Upper lobe of right lung (tissue), 1 donor: Measurements from ENCODE around the gene DPH6. TPM values are rescaled to one million over a fixed set of nuclear protein-coding genes. Genes with fewer than 3 reads are reported as not detected.

Source experiments
- ATAC-seq: fragments of 200-7000 bp; cut with Tn5 transposase; one replicate; pipeline ENCODE4 v1.9.1; 2020; ENCODE audit warnings: mild to moderate bottlenecking, moderate library complexity
- DNase-seq: peaks from one replicate; pipeline ENCODE4 v3.0.0-alpha.2; 2020
- H3K27ac ChIP-seq: fragments of 200-600 bp; one replicate; pipeline ENCODE4 v1.8.0; 2022
- H3K27me3 ChIP-seq: fragments of 200-600 bp; one replicate; pipeline ENCODE4 v1.8.0; 2022; ENCODE audit warnings: mild to moderate bottlenecking
- H3K36me3 ChIP-seq: fragments of 200-600 bp; one replicate; pipeline ENCODE4 v1.8.0; 2022
- H3K4me1 ChIP-seq: fragments of 200-600 bp; one replicate; pipeline ENCODE4 v1.8.0; 2022
- H3K4me3 ChIP-seq: fragments of 200-600 bp; one replicate; pipeline ENCODE4 v1.8.0; 2022; ENCODE audit warnings: mild to moderate bottlenecking
- H3K9me3 ChIP-seq: fragments of 200-600 bp; one replicate; pipeline ENCODE4 v1.8.0; 2022
- CTCF ChIP-seq: fragments of 200-600 bp; IDR thresholded peaks from one replicate; pipeline ENCODE4 v1.8.0; 2022; ENCODE audit warnings: antibody characterized with exemption
- intact Hi-C: fragments of 100-400 bp; cut with DNase I; formaldehyde crosslinking; loops from one replicate; pipeline ENCODE4 v1.11.0; 2022
- microRNA-seq: library from miRNA; unstranded; fragments of <30 nt; microRNA quantifications from one replicate; pipeline ENCODE4 v1.2.0, GENCODE V29; 2020; ENCODE audit warnings: borderline microRNAs expressed
- total RNA-seq: library from RNA; stranded (reverse); fragmentation: NEBNext Ultra II Directional; extraction: Animal tissue kit (Norgen Biotek cat#: 25700); gene quantifications from one replicate; pipeline ENCODE4 v1.2.1, GENCODE V29; 2021
- donor health status: DM: no; HTN: yes; CAD: no; lungs with severe emphysema.

DPH6 gene
- total RNA-seq, 1 donor from 2014 or later: 15.8 TPM

- TF ChIP-seq CTCF: no peak
- no peaks in the 10 kb centered on the region for H3K4me1 ChIP-seq
- H3K4me3 ChIP-seq: no peak overlapping the region
- DNase-seq (no peak), ATAC-seq (no peak)
- intact Hi-C loops: no loop called here
- H3K27me3 ChIP-seq: no peaks in the 10 kb centered on the region
- H3K27ac ChIP-seq: no peak overlapping the region
- H3K36me3 ChIP-seq: no peaks in the 10 kb centered on the region
- H3K9me3 ChIP-seq: no peaks in the 10 kb centered on the region
These were observed 224.0 kb downstream of the DPH6 start for GRCh38 chr15:35321926-35322325.

GRCh38 chr15:35320911-35321310 is 225.1 kb downstream of the DPH6 start:
- DNase-seq (no peak), ATAC-seq (no peak)
- Histone ChIP-seq H3K36me3 (no peaks in the 10 kb centered on the region), H3K4me1 (no peaks in the 10 kb centered on the region), H3K4me3 (no peak overlapping the region), H3K27me3 (no peaks in the 10 kb centered on the region), H3K9me3 (no peaks in the 10 kb centered on the region), H3K27ac (no peak overlapping the region)
- intact Hi-C loops: no loop called here
- TF ChIP-seq CTCF: no peak

Small RNA genes lying within 50 kb of the gene (microRNA-seq; reads per million reads assigned to microRNA genes)
- not detected for gene MIR3942
